Measurements from ENCODE around the gene CAMTA1. TPM values are rescaled to one million over a fixed set of nuclear protein-coding genes. Genes with fewer than 3 reads are reported as not detected.

The CAMTA1 gene
- total RNA-seq, 2 donors from 2014 or later: 76.6 to 85.8 TPM

DNA sequence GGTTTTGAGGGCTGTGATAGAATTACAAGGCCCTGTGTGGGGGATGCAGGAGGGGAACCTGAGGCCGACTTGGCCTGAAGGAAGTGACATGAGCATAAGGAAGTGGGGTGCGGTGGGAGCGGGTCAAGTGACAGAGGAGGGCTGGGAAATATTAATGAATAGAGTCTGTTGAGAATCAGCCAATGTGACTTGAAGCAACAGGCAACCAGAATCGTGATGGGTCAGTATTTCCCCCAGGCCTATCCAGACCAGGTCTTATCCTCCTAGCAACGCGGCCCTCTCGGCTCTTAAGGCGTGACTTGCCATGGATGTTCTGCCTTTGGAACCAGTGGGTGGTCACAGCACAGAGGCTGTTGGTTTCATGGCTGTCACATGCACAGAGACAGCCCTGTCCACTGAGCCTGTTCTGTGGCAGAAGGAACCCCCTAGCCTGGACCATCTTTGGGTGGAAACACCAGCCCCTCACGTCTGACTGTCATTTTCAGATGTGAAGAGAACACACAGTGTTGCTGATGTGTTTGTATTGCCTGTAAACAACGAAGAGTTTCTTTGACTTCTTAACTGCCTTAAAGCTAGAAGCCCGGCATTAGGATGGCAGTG, 468.8 kb downstream of the CAMTA1 start:
- intact Hi-C loops (cut with DNase I, micrococcal nuclease): no loop called here
- no peak for ATAC-seq
- no peak for DNase-seq

DNA sequence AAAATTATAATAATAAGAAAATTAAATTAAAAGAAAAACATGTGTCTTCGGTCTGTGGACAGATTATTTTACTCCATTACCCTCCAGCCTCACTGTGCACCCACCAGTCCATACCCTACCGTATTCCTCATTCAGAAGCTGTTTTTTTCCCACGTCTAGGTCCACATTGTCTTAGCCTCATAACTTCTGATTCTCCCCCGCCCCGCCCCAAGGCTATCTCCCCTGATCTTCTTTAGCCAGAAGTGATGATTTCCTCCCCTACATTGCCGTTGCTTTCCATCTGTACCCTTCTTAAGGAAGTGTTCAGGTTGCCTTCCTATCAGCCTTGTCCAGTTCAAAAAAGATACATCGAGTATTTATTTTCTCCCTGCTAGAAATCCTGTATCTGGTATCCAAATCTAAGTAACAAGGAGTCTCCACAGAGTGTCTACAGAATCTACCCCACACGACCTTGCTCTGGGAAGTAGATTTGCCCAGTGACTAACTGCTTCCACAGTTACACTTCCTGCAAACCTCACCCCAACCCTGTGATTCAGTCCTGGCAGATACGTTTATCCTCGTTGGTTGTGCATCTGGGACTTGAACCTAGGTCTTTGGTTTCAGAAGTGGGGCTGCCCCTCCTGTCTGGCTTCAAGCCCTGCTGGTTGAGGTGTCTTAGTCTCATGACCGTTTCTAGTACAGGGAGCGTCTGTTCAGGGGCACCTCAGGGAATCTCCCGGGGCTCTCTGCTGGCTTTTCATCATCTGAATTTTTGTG, 470.2 kb downstream of the CAMTA1 start:
- intact Hi-C loops (cut with DNase I, micrococcal nuclease): no loop called here
- ATAC-seq (no peak), DNase-seq (no peak)

DNA sequence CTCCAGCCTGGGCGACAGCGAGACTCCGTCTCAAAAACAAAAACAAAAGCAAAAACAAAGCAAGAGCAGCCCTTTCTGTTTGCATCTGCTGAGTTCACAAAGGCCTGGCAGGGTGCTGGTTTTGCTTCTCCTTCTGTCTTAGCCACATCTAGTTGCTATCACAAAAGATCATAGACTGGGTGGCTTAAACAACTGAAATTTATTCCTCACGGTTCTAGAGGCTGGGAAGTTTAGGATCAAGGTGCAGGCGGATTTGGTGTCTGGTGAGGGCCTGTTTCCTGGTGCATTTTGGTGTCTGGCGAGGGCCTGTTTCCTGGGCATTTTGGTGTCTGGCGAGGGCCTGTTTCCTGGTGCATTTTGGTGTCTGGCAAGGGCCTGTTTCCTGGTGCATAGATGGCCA, 471.3 kb downstream of the CAMTA1 start:
- ATAC-seq: no peak
- DNase-seq: no peak
- intact Hi-C loops (cut with DNase I, micrococcal nuclease): no loop called here

DNA sequence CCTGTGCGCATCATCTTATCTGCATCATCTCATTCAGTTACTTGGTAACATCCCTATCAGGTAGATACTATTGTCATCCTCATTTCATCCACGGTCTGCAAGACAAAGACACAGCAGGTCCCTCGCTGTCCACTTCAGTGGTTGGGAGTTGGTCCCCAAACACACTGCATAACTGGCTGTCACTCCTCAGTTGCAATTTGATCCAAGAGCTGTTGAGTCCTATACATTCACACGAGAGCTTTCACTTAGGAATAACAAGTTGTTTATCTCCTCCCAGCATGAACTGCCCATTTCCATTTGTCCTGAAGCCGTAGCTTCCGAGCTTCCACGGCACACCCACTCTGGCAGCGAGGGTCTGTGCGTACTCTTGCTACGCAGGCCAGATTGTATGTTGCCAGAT, 472.0 kb downstream of the CAMTA1 start:
- ATAC-seq: no peak
- no peak for DNase-seq
- intact Hi-C loops (cut with DNase I, micrococcal nuclease): no loop called here

DNA sequence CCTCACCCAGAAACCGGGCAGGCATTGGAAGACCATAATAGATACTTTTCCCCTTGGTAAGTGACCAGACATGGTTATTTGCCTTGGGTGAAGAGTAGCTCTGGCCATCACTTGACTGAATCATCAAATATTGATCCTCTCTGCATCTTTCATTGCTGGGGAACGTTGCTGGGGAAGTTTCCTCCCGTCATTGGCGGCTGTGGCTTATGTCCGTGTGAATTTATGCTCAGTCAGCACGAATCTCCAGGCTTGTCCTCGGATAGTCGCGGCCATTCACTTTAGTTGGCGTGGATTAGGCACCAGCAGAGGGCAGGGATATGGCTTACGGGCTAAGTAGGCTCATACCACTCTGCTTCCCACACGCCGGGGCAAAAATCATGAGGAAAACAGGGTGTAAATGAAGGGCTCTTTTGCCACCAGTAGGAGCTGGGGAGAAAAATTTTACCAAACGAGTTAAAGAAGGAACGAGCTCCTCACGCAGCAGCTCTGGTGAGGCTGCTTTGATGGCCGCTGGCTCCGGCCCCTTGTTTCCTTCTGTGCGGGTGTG, 473.4 kb downstream of the CAMTA1 start:
- intact Hi-C loops (cut with DNase I, micrococcal nuclease): no loop called here
- no peak for DNase-seq
- no peak for ATAC-seq

DNA sequence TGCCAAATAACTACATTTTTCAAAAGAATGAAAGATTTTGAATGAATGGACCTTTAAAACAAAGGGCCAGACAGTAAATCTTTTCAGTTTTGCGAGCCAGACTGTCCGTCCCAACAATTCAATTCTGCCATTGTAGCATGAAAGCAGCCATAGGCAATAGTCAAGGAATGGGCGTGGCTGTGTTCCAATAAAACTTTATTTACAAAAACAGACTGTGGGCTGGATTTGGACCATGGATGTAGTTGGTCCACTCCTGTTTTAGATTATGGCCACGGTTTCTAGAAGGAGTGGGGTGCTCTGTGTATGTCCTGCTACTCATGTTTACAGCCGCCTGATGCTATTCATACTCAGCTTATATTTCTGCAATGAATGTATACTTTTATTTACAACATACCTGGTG, 474.7 kb downstream of the CAMTA1 start:
- no peak for DNase-seq
- intact Hi-C loops (cut with DNase I, micrococcal nuclease): no loop called here
- ATAC-seq: no peak

DNA sequence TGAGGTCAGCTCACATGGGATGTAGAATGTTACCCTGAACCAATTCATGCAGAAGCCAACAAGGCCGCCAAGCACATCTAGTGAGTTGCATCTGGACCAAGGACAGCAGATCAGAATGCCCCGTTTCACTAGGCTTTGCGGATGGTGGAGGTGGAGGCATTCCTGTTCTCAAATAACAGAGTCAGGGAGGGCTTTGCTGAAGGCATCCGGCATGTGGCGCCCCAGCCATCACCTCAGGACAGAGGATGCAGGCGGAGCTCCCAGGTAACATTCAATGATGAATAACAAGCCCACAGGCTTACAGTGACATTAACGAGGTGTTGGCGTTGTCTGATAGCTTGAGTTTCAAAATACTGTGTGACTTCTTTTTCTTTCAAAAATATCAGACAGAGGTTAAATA, 476.2 kb downstream of the CAMTA1 start:
- DNase-seq (no peak), ATAC-seq (no peak)
- intact Hi-C loops (cut with DNase I, micrococcal nuclease): no loop called here

DNA sequence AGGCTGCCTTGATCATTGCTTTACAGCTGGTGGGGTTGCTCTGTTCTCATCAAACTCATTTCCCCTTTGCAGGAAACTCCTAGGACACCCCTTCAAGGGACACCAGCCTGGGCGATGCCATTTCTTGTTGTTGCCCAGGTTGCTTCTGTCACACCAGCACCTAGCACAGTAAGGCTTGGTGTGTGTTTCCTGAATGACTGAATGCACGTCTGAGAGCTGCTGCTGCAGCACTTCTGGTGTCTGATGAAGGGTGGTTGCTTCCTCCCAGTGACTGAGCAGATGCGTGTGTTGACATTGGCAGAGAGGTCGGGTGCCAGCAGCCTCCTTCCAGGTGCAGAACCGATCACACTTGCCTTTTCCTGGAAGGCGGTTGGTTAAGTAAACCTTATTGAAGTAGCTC, 477.4 kb downstream of the CAMTA1 start:
- intact Hi-C loops (cut with DNase I, micrococcal nuclease): no loop called here
- ATAC-seq (peak; percentile 71), DNase-seq (peak; percentile 69 to 81)

DNA sequence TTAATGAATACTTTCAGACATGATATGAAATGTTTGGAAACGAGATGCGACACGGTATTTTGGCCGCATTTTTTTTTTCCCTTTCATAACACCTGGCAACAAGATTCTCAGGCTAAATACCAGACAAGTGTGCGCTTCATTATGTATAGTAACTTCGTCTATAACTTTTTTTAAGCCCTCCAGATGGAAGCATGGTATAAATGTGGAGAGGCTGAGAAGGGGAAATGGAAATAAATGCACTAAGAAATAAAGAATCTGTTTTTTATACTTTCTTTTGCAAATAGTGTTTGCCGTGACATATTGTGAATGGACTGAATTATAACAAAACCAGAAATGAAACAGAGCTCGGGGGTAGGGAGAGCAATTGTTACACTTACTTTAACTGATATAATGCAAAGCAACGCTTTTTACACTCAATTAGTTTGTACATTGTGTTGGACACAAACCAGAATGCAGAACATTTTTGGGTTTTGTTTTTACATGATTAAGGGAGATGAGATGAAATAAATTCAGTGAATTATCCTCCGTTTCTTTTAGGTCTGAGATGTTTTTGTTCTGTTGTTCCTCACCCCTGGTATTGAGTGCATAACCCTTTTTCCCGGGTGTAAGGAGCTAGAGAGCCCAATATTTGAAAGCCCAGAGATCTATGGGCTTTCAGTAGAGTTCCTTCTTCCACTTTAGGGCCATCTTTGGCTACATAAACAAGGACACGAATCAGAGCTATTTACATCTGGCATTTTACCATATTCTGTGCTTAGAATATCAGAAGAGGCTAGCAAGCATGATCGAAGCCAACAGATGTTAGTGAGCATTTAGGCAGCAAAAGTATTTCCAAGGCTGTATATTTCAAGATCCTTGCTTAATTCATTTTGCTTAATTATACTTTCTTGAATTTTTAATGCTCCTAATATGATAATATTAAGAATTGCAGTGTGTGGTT, 478.0 kb downstream of the CAMTA1 start:
- intact Hi-C loops (cut with DNase I, micrococcal nuclease): no loop called here
- ATAC-seq (no peak), DNase-seq (no peak)

DNA sequence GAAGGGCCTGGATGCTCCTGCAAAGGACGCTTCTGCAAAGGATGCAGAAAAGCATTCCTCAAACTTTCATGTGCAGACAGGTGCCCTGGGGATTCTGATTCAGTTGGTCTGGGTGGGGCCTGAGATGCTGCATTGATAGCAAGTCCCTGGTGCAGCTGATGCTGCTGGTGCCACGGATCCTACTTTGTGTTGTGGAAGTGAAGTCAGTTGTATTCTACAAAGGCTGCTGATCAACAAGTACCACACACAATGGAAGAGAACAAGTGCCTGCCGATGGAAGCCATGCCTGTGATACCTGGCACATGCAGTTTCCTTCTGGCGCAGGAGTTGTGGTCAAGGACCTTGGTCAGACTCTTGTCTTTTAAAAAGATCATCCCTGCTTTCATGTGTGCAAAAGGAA, 478.8 kb downstream of the CAMTA1 start:
- ATAC-seq (no peak), DNase-seq (no peak)
- intact Hi-C loops (cut with DNase I, micrococcal nuclease): no loop called here

DNA sequence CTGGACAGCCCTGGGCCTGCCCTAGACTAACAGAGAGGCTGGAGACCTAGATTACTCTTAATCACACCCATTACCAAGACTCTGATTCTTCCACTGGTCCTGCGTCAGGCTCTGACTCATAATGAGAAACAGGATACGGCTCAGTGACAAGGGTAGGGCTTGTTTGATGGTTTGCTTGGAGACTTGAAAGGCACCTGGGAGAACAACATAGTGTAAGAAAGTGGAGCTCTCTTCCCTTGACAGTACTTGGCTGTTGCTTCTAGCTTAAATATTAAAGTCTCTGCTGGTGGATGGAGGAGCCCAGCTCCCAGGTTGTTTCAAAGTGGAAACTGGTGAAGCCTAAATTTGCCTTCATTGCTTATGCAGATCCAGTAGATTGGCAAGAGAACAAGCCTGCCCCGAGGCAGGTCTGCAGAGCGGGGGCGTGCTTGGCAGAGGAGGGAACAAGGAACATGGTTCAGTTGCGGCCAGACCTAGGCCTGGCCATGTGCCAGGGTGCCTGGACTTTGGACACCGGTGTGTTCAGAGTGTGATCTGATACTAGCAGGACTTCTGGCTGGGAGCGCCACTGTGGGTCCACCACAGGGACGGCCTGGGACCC, 480.6 kb downstream of the CAMTA1 start:
- DNase-seq: peak; percentile 90 to 95
- peak; percentile 90 for ATAC-seq
- intact Hi-C loops (cut with DNase I, micrococcal nuclease): no loop called here

DNA sequence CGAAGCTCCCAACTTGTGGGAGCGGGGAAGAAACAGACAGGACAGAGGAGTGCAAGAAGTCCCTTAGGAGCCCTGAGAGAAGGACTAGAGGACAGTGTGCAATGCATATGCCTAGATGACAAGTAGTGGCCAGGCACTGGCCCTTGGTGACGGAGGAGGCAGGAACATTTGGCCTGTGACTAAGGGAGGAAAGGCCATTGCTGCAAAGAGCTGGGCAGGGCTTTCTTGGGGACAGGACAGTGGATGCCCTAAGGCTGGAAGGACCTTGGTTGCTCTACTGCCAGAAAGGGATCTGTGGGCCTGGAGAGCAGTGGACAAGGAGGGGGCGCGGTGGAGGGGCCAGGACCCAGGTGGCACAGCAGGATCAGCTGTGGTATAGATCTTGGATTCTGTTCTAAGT, 481.3 kb downstream of the CAMTA1 start:
- intact Hi-C loops (cut with DNase I, micrococcal nuclease): no loop called here
- peak; percentile 16 for ATAC-seq
- DNase-seq: no peak

DNA sequence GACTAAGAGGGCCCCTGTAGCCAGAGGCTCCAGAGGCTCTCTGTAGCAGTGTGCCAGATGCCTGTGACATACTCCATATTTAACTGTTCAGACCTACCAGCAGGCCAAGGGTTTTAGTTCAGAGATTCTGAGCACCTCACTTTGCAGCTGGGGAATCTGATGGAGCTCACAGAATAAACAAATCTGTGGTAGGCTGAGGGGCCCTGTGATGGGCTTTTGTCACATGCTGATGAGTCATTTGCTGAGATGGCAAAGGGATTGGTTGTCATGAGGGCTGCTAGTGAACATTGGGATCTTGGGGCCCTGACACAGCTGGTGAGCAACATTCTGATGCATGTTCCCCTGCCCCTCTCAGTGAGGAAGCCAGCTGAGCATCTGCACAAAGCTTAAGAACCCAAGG, 482.2 kb downstream of the CAMTA1 start:
- ATAC-seq (no peak), DNase-seq (no peak)
- intact Hi-C loops (cut with DNase I, micrococcal nuclease): no loop called here

DNA sequence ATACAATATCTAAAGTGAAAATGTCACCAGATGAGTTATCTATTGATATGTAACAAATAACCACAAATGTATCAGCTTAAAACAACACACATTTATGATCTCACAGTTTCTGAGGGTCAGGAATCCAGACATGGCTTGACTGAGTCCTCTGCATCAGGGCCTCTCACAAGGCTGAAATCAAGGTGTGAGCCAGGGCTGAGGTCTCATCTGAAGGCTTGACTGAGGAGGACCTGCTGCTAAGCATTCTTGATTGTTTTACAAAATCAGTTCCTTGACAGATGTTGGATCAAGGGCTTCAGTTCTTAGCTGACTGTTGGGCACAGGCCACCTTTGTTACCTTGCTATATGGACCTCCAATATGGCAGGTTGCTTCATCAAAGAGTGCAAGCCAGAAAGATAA, 483.7 kb downstream of the CAMTA1 start:
- no peak for DNase-seq
- intact Hi-C loops (cut with DNase I, micrococcal nuclease): no loop called here
- no peak for ATAC-seq

DNA sequence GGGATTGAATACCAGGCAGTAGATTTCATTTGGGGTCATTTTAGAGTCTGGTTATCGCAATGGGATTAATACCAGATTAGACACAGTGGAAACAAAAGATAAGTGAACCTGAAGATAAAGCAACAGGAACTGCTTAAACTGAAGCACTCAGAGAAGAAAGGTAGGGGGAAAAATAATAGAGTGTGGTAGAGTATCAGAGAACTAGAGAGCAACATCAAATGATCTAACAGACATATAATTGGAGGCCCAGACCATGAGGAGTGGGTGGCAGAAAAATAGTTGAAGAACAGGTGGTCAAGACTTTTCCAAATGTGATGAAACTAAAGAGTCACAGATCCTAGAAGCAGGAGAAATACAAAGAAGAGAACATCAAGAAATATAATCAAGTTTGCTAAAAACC, 484.3 kb downstream of the CAMTA1 start:
- intact Hi-C loops (cut with DNase I, micrococcal nuclease): no loop called here

DNA sequence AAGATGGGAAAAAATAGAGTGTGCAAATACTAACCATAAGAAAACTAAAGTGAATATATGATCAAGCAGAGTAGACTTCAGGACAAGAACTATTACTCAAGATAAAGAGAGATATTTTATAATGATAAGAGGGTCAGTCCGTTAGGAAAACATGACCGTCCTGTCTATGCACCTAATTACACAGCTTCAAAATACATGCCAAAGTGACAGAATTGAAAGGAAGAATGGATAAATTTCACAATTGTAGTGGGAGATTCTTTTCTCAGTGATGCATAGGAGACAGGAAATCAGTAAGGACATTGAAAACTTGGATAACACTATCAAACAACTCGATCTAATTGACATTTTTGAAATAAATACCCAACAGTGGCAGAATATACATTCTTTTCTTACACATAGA, 489.0 kb downstream of the CAMTA1 start:
- no peak for DNase-seq
- ATAC-seq: no peak
- intact Hi-C loops (cut with DNase I, micrococcal nuclease): no loop called here

More for the DNA sequence above, 484.3 kb downstream of the CAMTA1 start:
- no peak for DNase-seq
- ATAC-seq: no peak

DNA sequence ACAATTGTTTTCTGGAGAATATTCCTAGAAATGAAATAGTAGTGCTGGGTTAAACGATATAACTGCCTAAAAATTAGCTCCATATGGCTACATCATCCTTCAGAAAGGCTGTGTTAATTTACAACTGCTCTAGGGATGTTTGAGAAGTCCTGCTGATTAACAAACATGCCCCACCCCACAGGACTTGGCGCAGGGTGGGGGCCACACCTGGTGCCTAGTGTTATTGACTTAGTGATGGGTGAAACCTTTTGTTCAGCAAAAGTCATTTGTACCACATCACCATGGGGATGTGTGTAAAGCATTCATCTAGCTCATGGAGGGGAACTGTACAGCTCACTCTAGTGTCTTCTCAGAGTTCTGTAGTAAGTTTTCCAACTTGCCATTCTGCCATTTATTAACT, 492.8 kb downstream of the CAMTA1 start:
- intact Hi-C loops (cut with DNase I, micrococcal nuclease): no loop called here
- ATAC-seq: peak; percentile 99
- DNase-seq: peak; percentile 61 to 64

DNA sequence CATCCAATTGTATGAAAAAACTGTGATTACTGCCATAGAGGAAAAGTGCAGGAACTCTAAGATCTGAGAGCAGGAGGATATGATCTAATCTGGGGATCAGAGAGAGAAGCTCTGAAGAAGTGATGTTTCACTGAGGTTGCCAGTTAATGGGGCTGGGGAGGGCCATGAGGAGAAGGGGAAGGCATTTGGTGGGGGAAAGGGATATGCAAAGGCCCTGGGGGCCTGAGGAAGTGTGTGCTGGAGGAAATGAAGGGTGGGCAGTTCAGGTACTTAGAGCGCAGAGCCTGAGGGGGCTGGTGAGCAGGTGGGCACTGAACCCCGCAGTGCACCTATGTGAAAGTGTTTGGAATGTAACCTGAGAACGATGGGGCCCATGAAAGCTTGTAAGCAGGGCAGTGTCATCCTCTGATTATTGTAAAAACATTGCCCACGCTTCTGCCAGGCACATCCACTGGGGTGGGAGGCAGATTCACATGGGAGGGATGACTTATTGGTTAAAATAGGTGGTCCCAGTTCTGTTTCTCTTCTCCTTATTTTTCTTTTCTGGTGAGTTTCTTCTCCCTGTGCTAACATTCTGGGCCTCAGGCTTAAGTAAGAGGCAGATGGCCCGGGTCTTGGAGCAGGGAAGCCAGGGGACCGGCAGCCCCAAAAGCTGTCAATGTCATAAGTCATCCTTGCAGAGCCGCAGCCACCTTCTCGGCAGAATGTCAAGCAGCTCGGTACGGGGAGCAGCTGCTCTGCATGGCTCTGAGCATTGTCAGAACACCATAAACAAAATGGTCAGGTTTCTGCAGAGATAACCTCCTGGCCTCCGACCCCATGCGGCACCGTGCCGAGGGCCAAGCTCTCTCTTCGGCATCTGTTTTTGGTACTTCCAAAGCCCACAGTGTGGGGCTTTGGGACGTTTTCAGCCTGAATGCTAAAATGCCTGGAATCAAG, 493.8 kb downstream of the CAMTA1 start:
- DNase-seq: no peak
- intact Hi-C loops (cut with DNase I, micrococcal nuclease): no loop called here
- no peak for ATAC-seq
